ENCODE data around the gene LCORL.
A peak's percentile ranks its signal among the peaks of the same experiment; 100 is the strongest.
"Not testable (repeated sequence)": the region's sequence is repeated elsewhere in the genome, so short reads cannot be mapped to it uniquely, and the experiment has no call there.

Gene LCORL

DNA sequence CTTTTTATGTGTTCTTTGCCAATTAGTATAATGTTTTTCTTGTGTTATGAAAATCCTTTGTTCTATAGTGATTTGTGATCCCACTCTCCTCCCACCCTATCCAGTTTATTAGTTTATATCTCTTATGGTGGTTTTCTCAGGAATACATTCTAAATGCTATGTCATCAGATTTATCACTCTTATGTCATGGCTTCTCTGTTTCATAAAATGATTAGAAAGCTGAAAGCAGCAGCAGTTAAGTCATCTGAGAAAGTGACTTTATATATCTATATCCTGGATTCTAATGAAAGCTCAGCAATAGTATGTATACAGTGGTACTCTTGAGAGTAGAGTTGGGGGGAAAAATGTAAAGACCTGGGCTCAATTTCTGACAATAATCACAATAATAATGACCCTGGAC, 169.6 kb downstream of the LCORL start:
- DNase-seq (ENCODE audit: low read depth in 2 of 2), result no peak

DNA sequence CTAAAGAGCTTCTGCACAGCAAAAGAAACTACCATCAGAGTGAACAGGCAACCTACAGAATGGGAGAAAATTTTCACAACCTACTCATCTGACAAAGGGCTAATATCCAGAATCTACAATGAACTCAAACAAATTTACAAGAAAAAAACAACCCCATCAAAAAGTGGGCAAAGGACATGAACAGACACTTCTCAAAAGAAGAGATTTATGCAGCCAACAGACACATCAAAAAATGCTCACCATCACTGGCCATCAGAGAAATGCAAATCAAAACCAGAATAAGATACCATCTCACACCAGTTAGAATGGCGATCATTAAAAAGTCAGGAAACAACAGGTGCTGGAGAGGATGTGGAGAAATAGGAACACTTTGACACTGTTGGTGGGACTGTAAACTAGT, 171.3 kb downstream of the LCORL start:
- not testable (repeated sequence) for DNase-seq (ENCODE audit: low read depth in 2 of 2)

DNA sequence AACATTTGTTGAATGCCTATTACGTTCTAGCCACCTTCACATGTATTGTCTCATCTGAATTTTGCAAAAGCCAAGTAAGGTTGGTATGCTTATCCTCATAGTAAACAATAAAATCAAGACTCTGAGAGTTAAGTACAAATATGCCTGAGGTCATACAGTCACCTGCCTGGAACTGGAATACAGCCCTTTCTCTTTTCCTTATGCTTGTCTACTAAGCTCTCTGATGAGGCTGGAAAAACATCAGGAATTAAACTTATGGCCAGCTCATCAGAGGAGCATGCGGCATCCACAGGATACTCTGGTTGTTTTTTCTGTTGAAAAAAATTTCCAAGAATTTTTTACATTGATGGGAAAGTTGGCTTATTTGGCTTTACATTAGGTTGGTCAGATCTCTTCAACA, 175.3 kb downstream of the LCORL start:
- DNase-seq (ENCODE audit: low read depth in 2 of 2), result no peak

DNA sequence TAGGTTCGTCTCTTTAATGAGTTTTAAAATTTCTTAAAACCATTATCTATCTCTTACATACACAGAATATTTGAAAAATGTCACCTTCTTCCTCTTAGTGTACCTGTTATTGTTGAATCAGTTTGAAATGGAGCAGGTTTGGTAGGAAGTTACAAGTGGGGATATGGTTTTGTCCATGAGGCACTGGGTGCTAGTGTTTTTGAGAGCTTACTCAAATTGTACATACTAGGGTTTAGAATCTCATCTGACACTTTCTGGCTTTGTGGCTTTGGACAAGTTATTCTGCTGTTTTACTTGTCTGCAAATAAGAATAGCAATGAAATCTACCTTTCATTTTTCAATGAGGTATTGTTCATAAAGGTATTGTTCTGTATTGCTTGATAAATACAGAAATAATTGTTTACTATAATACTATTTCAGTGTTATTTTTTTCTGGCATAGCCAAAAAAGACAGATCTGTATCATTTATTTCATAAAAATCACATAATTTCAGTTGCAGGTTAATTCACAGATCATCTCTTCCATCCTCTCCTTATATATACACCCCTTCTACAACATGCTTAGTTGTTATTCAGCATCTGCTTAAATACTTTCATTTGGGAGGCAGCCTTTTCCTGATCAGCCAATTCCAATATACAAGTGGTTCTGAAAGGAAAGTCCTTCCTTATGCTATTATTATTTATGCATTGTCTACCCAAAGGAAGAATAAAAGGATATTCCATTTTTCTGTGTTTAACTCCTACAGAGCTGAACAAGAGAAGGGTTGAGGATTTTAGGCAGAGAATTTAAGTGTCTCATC, 197.5 kb downstream of the LCORL start:
- DNase-seq (ENCODE audit: low read depth in 2 of 2), result no peak

DNA sequence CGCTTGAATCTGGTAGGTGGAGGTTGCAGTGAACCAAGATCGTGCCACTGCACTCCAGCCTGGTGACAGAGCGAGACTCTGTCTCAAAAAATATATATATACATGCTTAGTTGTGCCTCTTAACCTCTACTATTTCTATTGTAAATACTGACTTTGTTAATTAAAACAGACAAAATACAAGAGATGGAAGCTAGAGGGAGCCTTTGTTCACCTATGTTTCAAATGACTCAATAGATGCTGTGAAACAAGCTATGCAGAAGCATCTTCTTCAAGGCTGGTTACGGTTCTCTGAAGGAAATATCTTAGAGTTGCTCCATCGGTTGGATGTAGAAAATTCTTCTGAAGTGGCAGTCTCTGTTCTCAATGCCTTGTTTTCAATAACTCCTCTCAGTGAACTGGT, 204.5 kb downstream of the LCORL start:
- DNase-seq (ENCODE audit: low read depth in 2 of 2), result no peak

DNA sequence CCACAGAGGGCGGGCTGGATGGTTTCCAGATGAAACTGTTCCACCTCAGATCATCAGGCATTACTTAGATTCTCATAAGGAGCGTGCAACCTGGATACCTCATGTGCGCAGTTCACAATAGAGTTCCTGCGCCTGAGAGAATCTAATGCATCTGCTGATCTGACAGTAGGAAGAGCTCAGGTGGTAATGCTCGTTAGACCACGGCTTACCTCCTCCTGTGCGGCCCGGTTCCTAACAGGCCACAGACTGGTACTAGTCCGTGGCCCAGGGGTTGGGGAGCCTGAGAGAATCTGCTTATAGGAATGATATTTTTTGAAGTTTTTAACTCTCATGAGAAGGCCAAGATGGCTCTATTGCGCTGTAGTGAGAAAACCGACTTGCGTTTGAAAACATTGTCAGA, 205.4 kb downstream of the LCORL start:
- DNase-seq (ENCODE audit: low read depth in 2 of 2), result no peak

DNA sequence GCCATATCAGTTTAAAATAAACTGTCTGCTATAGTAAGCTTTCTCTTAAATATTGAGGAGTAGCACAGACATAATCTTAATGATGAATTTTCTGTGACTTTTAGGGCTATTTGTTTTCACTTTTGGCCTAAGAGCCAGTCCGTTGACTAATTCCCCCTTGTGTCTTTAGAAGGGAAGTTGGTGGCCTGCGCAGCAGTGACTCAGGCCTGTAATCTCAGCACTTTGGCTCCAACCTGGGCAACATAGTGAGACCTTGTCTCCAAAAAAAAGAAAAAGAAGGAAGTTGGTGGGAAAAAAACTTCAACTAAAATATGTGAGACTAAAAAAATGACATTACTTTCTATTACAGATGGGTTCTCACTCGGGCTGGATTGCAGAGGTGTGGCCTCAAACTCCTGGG, 207.4 kb downstream of the LCORL start:
- DNase-seq (ENCODE audit: low read depth in 2 of 2), result no peak

DNA sequence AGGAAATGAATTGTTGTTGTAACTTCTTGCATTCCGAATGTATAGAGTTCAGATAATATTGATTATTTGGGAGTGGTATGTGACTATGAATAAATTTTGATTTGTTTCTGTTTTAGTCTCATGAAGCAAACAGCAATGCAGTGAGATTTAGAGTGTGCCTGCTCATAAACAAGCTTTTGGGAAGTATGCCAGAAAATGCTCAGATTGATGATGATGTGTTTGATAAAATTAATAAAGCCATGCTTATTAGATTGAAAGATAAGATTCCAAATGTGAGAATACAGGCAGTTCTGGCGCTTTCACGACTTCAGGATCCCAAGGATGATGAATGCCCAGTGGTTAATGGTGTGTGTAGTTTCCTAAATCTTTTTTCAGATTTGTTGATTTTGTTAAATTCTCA, 208.8 kb downstream of the LCORL start:
- DNase-seq (ENCODE audit: low read depth in 2 of 2), result no peak

DNA sequence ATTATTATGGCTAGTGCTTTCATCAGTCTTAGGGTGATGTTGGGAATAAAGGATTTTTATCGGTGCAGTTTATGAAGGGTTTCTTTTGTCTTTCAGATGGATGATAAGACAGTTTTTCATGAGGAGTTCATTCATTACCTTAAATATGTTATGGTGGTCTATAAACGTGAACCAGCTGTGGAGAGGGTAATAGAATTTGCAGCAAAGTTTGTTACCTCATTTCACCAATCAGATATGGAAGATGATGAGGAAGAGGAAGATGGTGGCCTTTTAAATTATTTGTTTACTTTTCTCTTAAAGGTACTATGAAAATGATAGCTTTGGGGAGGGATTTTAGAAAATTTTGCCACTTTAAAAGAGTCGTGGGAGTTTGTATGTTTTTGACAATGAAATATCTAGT, 209.4 kb downstream of the LCORL start:
- DNase-seq (ENCODE audit: low read depth in 2 of 2), result no peak

DNA sequence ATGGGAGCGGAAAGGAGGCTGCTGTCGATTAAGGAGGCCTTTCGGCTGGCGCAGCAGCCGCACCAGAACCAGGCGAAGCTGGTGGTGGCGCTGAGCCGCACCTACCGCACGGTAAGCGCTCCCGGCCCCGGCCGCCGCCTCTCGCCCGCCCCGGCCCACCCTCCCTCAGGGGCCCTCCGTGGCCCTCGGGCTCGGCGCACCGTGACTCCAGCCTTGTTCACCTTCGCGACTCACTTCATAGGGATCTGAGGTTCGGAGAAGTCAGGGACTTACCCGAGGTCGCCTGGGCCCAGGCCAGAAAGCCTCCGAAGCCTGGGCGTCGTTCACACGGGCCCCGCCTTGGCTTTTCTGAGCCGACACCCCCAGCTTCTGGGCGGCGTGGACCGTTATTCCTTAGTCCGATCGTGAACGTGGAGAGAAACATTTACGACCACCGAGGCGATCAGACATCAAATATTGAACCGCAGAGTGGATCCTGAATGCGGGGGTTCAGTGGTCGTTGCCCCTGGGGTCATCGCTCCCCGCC, 210.4 kb downstream of the LCORL start:
- DNase-seq (ENCODE audit: low read depth in 2 of 2), result no peak

DNA sequence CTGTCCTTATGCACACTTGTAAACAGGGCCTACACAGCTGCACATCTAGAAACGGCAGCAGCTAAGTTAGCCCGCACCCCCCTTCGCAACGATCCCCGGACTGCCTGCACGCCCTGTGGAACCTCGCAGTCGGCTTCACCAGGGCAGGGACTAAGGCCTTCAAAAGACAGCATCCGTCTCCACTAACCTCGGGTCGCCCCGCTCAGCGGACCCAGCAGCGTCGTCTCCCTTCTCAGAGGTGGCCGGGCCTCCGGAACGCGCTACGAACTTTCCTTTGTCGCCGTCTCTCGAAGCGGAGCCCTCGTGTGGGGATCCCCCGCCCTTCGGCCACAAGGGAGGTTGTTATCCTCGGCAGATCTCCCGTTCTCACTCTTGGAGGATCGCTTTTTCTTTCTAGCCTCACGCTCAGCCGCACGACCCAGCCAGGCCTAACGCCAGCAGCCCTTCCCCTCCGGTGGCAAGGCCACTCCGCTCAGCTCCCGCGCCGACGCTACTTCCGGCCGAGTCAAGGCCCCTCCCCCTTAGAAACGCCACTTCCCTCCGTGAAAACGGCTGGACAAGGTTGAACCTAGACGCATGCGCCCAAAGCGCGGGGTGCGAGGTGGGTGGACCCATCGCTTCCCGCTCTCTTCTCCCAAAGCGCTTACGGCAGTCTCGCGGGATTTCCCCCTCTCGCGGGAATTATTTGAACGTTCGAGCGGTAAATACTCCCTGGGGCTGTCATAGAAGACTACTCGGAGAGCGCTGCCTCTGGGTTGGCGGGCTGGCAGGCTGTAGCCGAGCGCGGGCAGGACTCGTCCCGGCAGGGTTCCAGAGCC, 211.1 kb downstream of the LCORL start, which contains the start of the genes DCAF16 and NCAPG:
DCAF16 (minus strand) TSS at position 498 of the 818 bp plus-strand sequence. CDS start 6,616 bp downstream, outside the sequence.
NCAPG (plus strand) TSS at position 720 of the 818 bp plus-strand sequence. CDS start 99 bp downstream, outside the sequence.
- DNase-seq (ENCODE audit: low read depth in 2 of 2), result peak; percentile 97 to 99

DNA sequence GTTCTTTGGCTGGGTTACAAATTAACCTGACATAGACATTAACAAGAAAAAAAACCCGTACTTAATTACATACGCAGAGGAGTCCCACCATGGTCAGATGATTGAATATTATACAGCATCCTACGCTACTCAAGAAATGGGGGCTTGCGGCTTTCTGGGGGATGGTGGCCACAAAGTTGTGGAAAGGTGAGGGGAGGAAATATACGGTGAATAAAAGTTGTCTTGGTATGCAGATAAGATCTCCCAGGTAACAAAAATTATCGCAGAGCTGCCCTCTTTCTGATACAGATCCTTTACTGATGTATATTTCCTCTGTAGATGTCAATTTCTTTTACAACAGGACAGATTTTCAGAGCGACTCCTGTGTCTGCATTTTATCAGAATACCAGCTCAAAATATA, 211.9 kb downstream of the LCORL start:
- no peak for DNase-seq (ENCODE audit: low read depth in 2 of 2)

DNA sequence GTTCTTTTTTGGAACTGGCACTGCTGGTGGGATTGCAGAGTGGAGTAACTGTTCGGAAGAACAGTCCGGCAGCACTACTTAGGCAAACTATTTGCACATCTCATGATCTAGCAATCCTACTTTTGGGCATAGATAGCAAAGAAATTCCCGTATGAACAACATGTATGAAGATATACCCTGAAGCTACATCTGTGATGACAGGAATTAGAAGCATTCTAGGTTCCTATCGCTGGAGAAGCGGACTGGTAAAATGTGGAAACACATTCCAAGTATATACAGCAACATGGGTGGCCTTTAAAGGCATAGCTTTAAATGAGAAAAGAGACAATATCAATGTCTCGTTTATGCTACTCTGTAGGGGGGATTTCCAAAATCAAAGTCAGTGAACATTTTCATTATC, 214.1 kb downstream of the LCORL start:
- no peak for DNase-seq (ENCODE audit: low read depth in 2 of 2)

DNA sequence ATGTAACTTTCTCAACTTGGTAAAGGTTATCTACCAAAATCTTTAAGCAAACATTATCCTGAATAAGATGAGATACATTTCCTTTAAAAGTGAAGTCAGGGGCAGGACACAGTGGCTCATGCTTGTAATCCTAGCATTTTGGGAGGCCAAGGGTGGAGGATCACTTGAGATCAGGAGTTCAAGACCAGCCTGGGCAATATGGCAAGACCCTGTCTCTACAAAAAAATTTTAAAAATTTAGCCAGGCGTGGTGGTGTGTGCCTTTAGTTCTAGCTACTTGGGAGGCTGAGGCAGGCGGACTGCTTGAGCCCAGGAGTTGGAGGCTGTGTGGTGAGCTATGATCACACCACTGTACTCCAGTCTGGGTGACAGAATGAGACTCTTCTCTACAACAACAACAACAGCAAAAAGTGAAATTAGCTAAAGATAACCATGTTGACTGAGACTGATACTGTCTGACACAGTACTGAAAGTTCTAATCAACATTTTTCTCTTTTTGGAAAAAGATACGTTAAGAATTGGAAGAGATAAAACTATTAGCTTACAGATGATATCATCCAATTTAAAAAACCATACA, 215.9 kb downstream of the LCORL start:
- DNase-seq (ENCODE audit: low read depth in 2 of 2), result no peak

DNA sequence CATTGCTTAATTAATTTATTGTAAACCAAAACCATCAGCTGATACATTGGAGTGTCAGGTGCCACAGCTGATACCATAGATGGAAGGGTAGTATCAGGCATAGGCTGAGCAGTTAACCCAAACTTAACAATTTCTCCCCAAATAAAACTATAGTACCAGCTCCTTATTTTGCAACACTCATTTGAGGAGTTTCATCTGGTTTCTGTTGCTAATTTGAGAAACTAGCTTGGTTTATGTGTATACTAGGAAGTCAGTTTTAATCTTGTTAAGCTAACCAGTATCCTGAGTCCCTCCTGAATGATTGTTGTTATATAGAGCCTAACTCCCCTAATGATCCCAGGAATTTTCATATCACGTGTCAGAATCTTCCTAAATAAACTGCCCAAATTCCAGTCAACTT, 223.7 kb downstream of the LCORL start:
- no peak for DNase-seq (ENCODE audit: low read depth in 2 of 2)

DNA sequence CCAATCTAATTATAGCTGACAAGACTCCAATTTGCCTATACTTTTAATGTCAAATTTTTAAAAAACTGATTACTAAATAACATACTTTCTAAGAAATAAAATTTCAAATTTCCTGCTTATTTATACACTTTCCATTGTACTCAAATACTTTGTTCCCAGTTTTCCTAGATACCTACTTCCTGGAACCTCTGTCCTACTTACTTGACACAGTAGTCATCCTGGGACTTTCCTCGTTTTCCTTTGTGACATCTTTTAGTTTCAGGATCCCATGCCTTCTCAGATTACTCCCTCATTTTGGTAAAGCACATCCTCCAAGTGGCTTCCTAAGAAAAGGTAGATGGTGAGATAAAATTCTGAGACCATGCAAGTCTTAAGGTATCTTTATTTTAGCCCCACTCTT, 226.8 kb downstream of the LCORL start:
- DNase-seq (ENCODE audit: low read depth in 2 of 2), result no peak
